ENCODE results near the gene FBXL13.
"Not testable (repeated sequence)": the region's sequence is repeated elsewhere in the genome, so short reads cannot be mapped to it uniquely, and the experiment has no call there.

FBXL13 gene

DNA sequence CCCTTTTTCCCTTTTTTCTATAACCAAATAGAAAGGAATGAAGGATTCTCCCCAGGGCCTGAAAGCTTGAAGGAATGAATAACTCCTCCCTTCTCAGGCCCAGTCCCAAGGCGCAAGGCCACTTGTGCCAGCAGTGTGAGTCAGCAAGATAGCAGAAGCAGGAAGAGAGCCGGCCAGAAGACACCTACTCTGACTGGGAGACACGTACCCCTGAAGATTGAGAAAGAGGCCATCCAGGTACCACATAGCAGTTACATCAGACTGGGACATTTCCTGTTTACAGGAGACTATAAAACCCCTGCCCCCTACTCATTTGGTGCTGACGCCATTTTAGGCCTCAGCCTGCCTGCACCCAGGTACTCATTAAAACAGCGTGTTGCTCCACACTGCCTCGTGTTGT is 96.3 kb downstream of the FBXL13 start:
- no peaks in the 10 kb centered on the region for H3K79me1 ChIP-seq (ENCODE audit: low read length)
- H2BK120ac ChIP-seq (ENCODE audit: low read depth, low read length) = no peak overlapping the region
- WGBS (ENCODE audit: extremely low coverage, insufficient coverage, low lambda C conversion rate) = no CpG with 5 or more reads among the region's 6 CpGs
- no peak overlapping the region for H2AK5ac ChIP-seq (ENCODE audit: low read length)
- no peaks in the 10 kb centered on the region for H3K27me3 ChIP-seq (ENCODE audit: insufficient read depth, low read length, poor library complexity)
- no peak overlapping the region for H3K4me2 ChIP-seq (ENCODE audit: low read length)
- peak overlapping the region; percentile 65 for H4K8ac ChIP-seq (ENCODE audit: low read depth, low read length)
- no peak overlapping the region for H3K4ac ChIP-seq (ENCODE audit: low read depth, low read length)
- no peak overlapping the region for H3K23ac ChIP-seq (ENCODE audit: low read length)
- H2BK15ac ChIP-seq (replicated peaks; ENCODE audit: low read depth) = no peak overlapping the region
- no peak overlapping the region for H3K18ac ChIP-seq (ENCODE audit: low read length)
- no peak overlapping the region for H3K27ac ChIP-seq (ENCODE audit: low read depth, low read length)
- no peaks in the 10 kb centered on the region for H3K36me3 ChIP-seq (ENCODE audit: control insufficient read depth, insufficient read depth, low read length)
- DNase-seq = peak; percentile 62
- peak overlapping the region; percentile 38 for H3K56ac ChIP-seq (ENCODE audit: low read length)
- H3K4me3 ChIP-seq (ENCODE audit: low read length) = no peak overlapping the region
- no peaks in the 10 kb centered on the region for H3K79me2 ChIP-seq (ENCODE audit: control insufficient read depth, insufficient read depth, low read length)
- no peak overlapping the region for H3K9ac ChIP-seq (ENCODE audit: low read length)
- no peak overlapping the region for H2BK5ac ChIP-seq (ENCODE audit: low read length)
- no peak overlapping the region for H4K5ac ChIP-seq (ENCODE audit: low read length)
- H3K4me1 ChIP-seq (ENCODE audit: control insufficient read depth, low read depth, low read length) = no peaks in the 10 kb centered on the region

DNA sequence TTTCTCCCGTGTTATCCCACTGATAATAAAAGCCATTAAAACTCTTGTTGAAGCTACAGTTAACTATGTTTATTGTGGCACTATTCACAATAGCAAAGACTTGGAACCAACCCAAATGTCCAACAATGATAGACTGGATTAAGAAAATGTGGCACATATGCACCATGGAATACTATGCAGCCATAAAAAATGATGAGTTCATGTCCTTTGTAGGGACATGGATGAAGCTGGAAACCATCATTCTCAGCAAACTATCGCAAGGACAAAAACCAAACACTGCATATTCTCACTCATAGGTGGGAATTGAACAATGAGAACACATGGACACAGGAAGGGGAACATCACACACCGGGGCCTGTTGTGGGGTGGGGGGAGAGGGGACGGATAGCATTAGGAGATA is 97.0 kb downstream of the FBXL13 start:
- not testable (repeated sequence) for DNase-seq
- no CpG with 5 or more reads among the region's 4 CpGs for WGBS (ENCODE audit: extremely low coverage, insufficient coverage, low lambda C conversion rate)

DNA sequence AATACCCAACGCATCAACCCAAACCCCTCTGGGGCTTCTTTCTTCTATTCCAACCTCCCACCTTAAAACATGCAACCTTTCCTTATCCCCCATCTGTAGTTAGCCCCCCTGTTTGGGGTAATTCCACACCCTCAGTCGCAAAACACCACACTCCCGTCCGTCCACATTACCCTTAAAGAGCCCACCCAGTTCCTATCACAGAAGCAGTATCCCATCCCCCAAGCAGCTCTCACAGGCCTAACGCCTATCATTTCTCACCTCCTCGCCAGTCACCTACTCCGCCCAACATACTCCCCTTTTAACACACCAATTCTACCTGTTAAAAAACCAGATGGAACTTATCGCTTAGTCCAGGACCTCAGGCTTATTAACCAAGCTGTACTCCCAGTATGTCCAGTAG is 98.1 kb downstream of the FBXL13 start:
- no peaks in the 10 kb centered on the region for H3K79me2 ChIP-seq (ENCODE audit: control insufficient read depth, insufficient read depth, low read length)
- no peaks in the 10 kb centered on the region for H3K4me1 ChIP-seq (ENCODE audit: control insufficient read depth, low read depth, low read length)
- no peak overlapping the region for H3K18ac ChIP-seq (ENCODE audit: low read length)
- H4K5ac ChIP-seq (ENCODE audit: low read length) = no peak overlapping the region
- WGBS (ENCODE audit: extremely low coverage, insufficient coverage, low lambda C conversion rate) = 100% methylated on average over 3 of the region's 8 CpGs
- no peak overlapping the region for H3K23ac ChIP-seq (ENCODE audit: low read length)
- no peak overlapping the region for H2BK15ac ChIP-seq (replicated peaks; ENCODE audit: low read depth)
- H3K9ac ChIP-seq (ENCODE audit: low read length) = no peak overlapping the region
- H3K27ac ChIP-seq (ENCODE audit: low read depth, low read length) = no peak overlapping the region
- H3K4me2 ChIP-seq (ENCODE audit: low read length) = no peak overlapping the region
- H2BK5ac ChIP-seq (ENCODE audit: low read length) = no peak overlapping the region
- H3K27me3 ChIP-seq (ENCODE audit: insufficient read depth, low read length, poor library complexity) = no peaks in the 10 kb centered on the region
- no peaks in the 10 kb centered on the region for H3K79me1 ChIP-seq (ENCODE audit: low read length)
- H2BK120ac ChIP-seq (ENCODE audit: low read depth, low read length) = no peak overlapping the region
- H4K8ac ChIP-seq (ENCODE audit: low read depth, low read length) = no peak overlapping the region
- no peak for DNase-seq
- H3K56ac ChIP-seq (ENCODE audit: low read length) = no peak overlapping the region
- no peak overlapping the region for H2AK5ac ChIP-seq (ENCODE audit: low read length)
- H3K4me3 ChIP-seq (ENCODE audit: low read length) = no peak overlapping the region
- no peaks in the 10 kb centered on the region for H3K36me3 ChIP-seq (ENCODE audit: control insufficient read depth, insufficient read depth, low read length)
- no peak overlapping the region for H3K4ac ChIP-seq (ENCODE audit: low read depth, low read length)

More for the DNA sequence above, 97.0 kb downstream of the FBXL13 start:
- not testable (repeated sequence) for H3K79me1 ChIP-seq (ENCODE audit: low read length); H3K23ac ChIP-seq (ENCODE audit: low read length); H3K56ac ChIP-seq (ENCODE audit: low read length); H3K9ac ChIP-seq (ENCODE audit: low read length); H2BK5ac ChIP-seq (ENCODE audit: low read length); H3K4me2 ChIP-seq (ENCODE audit: low read length); H3K18ac ChIP-seq (ENCODE audit: low read length); H2BK15ac ChIP-seq (replicated peaks; ENCODE audit: low read depth); H3K4me3 ChIP-seq (ENCODE audit: low read length); H3K36me3 ChIP-seq (ENCODE audit: control insufficient read depth, insufficient read depth, low read length); H4K8ac ChIP-seq (ENCODE audit: low read depth, low read length); H2AK5ac ChIP-seq (ENCODE audit: low read length); H4K5ac ChIP-seq (ENCODE audit: low read length); H2BK120ac ChIP-seq (ENCODE audit: low read depth, low read length); H3K79me2 ChIP-seq (ENCODE audit: control insufficient read depth, insufficient read depth, low read length); H3K27ac ChIP-seq (ENCODE audit: low read depth, low read length); H3K4me1 ChIP-seq (ENCODE audit: control insufficient read depth, low read depth, low read length); H3K4ac ChIP-seq (ENCODE audit: low read depth, low read length); H3K27me3 ChIP-seq (ENCODE audit: insufficient read depth, low read length, poor library complexity)

DNA sequence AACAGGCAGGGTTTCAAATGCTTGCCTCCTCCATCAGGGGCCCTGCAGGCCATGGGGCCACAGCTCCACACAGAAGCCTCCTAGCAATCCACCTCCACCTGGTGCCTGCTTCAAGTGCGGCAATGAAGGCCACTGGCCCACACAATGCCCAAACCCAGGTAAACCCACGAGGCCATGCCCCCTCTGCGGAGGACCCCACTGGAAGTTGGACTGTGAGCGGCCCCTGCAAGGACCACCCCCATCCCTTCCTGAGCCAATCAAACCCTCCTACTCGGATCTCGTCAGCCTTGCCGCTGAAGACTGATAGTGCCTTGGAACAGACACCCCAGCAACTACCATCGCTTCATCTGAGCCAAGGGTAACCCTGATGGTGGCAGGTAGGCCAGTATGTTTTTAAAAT is 98.7 kb downstream of the FBXL13 start:
- Histone ChIP-seq H4K5ac (ENCODE audit: low read length) (no peak overlapping the region), H3K36me3 (ENCODE audit: control insufficient read depth, insufficient read depth, low read length) (no peaks in the 10 kb centered on the region), H3K18ac (ENCODE audit: low read length) (no peak overlapping the region), H3K27me3 (ENCODE audit: insufficient read depth, low read length, poor library complexity) (no peaks in the 10 kb centered on the region), H3K27ac (ENCODE audit: low read depth, low read length) (no peak overlapping the region), H2BK120ac (ENCODE audit: low read depth, low read length) (no peak overlapping the region), H3K4me3 (ENCODE audit: low read length) (no peak overlapping the region), H2AK5ac (ENCODE audit: low read length) (no peak overlapping the region), H3K4ac (ENCODE audit: low read depth, low read length) (no peak overlapping the region), H3K56ac (ENCODE audit: low read length) (no peak overlapping the region), H3K9ac (ENCODE audit: low read length) (no peak overlapping the region), H3K4me1 (ENCODE audit: control insufficient read depth, low read depth, low read length) (no peaks in the 10 kb centered on the region), H3K23ac (ENCODE audit: low read length) (no peak overlapping the region), H3K79me1 (ENCODE audit: low read length) (no peaks in the 10 kb centered on the region), H2BK5ac (ENCODE audit: low read length) (no peak overlapping the region), H2BK15ac (replicated peaks; ENCODE audit: low read depth) (no peak overlapping the region), H4K8ac (ENCODE audit: low read depth, low read length) (no peak overlapping the region), H3K4me2 (ENCODE audit: low read length) (no peak overlapping the region), H3K79me2 (ENCODE audit: control insufficient read depth, insufficient read depth, low read length) (no peaks in the 10 kb centered on the region)
- no CpG with 5 or more reads among the region's 8 CpGs for WGBS (ENCODE audit: extremely low coverage, insufficient coverage, low lambda C conversion rate)
- no peak for DNase-seq

DNA sequence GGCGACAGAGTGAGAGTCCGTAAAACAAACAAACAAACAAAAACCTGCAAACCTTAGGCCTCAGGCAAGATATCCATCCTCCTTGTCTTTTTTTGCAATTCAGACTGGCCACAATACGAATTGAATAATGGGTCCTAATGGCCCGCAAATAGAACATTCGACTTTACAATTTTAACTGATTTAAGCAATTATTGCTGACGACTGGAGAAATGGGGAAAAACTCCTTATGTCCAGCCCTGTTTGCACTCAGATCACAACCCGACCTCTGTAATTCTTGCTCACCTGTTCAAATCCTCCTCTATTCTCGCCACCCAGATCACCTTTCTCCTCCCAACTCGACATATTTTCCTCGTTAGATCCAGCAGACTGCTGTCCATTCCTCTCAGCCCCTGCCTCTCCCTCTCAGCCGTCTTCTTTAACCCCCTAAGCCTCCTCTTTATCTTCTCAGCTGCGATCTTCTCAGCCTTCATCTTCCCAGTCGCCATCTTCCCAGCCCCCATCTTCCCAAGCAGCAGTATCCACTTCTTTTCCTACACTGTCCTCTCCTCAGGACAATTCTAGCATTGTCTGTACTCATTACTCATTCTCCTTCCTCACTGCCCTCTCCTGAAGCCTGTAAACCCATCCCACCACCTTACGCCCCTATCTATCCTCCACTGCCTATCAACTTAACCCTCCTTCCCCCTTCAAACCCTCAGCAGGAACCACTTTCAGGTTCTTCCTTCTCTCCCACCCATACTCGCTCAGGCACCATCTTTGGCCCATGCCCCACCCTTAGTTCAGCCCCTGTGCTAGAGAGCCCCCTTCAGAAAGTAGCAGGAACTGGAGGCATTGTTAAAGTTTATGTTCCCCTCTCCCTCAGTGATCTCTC is 100.0 kb downstream of the FBXL13 start:
- no peaks in the 10 kb centered on the region for H3K27me3 ChIP-seq (ENCODE audit: insufficient read depth, low read length, poor library complexity)
- no peak overlapping the region for H2BK5ac ChIP-seq (ENCODE audit: low read length)
- no peak overlapping the region for H4K8ac ChIP-seq (ENCODE audit: low read depth, low read length)
- H3K79me1 ChIP-seq (ENCODE audit: low read length) = no peaks in the 10 kb centered on the region
- H3K9ac ChIP-seq (ENCODE audit: low read length) = no peak overlapping the region
- WGBS (ENCODE audit: extremely low coverage, insufficient coverage, low lambda C conversion rate) = no CpG with 5 or more reads among the region's 15 CpGs
- DNase-seq = peak; percentile 42
- no peak overlapping the region for H4K5ac ChIP-seq (ENCODE audit: low read length)
- no peak overlapping the region for H3K23ac ChIP-seq (ENCODE audit: low read length)
- no peaks in the 10 kb centered on the region for H3K79me2 ChIP-seq (ENCODE audit: control insufficient read depth, insufficient read depth, low read length)
- no peak overlapping the region for H3K18ac ChIP-seq (ENCODE audit: low read length)
- no peaks in the 10 kb centered on the region for H3K4me1 ChIP-seq (ENCODE audit: control insufficient read depth, low read depth, low read length)
- no peak overlapping the region for H2BK15ac ChIP-seq (replicated peaks; ENCODE audit: low read depth)
- H3K27ac ChIP-seq (ENCODE audit: low read depth, low read length) = no peak overlapping the region
- H2BK120ac ChIP-seq (ENCODE audit: low read depth, low read length) = no peak overlapping the region
- H2AK5ac ChIP-seq (ENCODE audit: low read length) = peak overlapping the region; percentile 38
- H3K4me3 ChIP-seq (ENCODE audit: low read length) = no peak overlapping the region
- no peak overlapping the region for H3K4ac ChIP-seq (ENCODE audit: low read depth, low read length)
- no peak overlapping the region for H3K4me2 ChIP-seq (ENCODE audit: low read length)
- H3K36me3 ChIP-seq (ENCODE audit: control insufficient read depth, insufficient read depth, low read length) = no peaks in the 10 kb centered on the region
- no peak overlapping the region for H3K56ac ChIP-seq (ENCODE audit: low read length)

All from mesendoderm (in vitro differentiated cells).